Duodenal mucosa (tissue), 2 donors: ENCODE measurements around the gene SNX24.

Source experiments
- H3K27ac ChIP-seq: one replicate; pipeline ENCODE4 v1.7.0; 2013; ENCODE audit warnings: low read depth, low read length
- H3K27me3 ChIP-seq, 2 donors: one replicate each; pipeline ENCODE4 v1.7.0; 2013; ENCODE audit warnings: low read length in 2 of 2, control low read depth in 1 of 2; ENCODE audit not compliant: insufficient read depth in 2 of 2, control insufficient read depth in 1 of 2
- H3K36me3 ChIP-seq, 2 donors: one replicate each; pipeline ENCODE4 v1.7.0; 2013; ENCODE audit warnings: low read length in 2 of 2, control low read depth in 1 of 2; ENCODE audit not compliant: insufficient read depth in 2 of 2, control insufficient read depth in 1 of 2
- H3K4me1 ChIP-seq, 2 donors: one replicate each; pipeline ENCODE4 v1.7.0; 2013; ENCODE audit warnings: low read length in 2 of 2, control low read depth in 1 of 2; ENCODE audit not compliant: insufficient read depth in 2 of 2, control insufficient read depth in 1 of 2
- H3K4me3 ChIP-seq, 2 donors: one replicate each; pipeline ENCODE4 v1.7.0; 2013; ENCODE audit warnings: low read length in 2 of 2, low read depth in 1 of 2
- H3K9ac ChIP-seq, 2 donors: one replicate each; pipeline ENCODE4 v1.7.0; 2013; ENCODE audit warnings: low read length in 2 of 2, low read depth in 1 of 2
- H3K9me3 ChIP-seq, 2 donors: one replicate each; pipeline ENCODE4 v1.7.0; 2013; ENCODE audit warnings: low read length in 2 of 2, control low read depth in 1 of 2; ENCODE audit not compliant: control insufficient read depth in 1 of 2

Gene SNX24

GRCh38 chr5:122985006-122985700 lies 139.7 kb downstream of the SNX24 start:
- no peaks in the 10 kb centered on the region for H3K27me3 ChIP-seq
- no peak overlapping the region for H3K4me3 ChIP-seq
- H3K9ac ChIP-seq = no peak overlapping the region
- H3K9me3 ChIP-seq = no peaks in the 10 kb centered on the region
- no peaks in the 10 kb centered on the region for H3K36me3 ChIP-seq
- H3K27ac ChIP-seq = no peak overlapping the region
- H3K4me1 ChIP-seq = no peaks in the 10 kb centered on the region

- H3K4me1 ChIP-seq = no peaks in the 10 kb centered on the region
- no peak overlapping the region for H3K4me3 ChIP-seq
- H3K27me3 ChIP-seq = no peaks in the 10 kb centered on the region
- H3K9ac ChIP-seq = no peak overlapping the region
- H3K27ac ChIP-seq = no peak overlapping the region
- H3K9me3 ChIP-seq = no peaks in the 10 kb centered on the region
- H3K36me3 ChIP-seq = no peaks in the 10 kb centered on the region
Observed at GRCh38 chr5:122985954-122986721, 140.7 kb downstream of the SNX24 start.

- Histone ChIP-seq H3K36me3 (no peaks in the 10 kb centered on the region), H3K4me3 (no peak overlapping the region), H3K27ac (no peak overlapping the region), H3K27me3 (no peaks in the 10 kb centered on the region), H3K9me3 (no peaks in the 10 kb centered on the region), H3K4me1 (no peaks in the 10 kb centered on the region), H3K9ac (no peak overlapping the region)
Observed at GRCh38 chr5:122996091-122996490, 150.7 kb downstream of the SNX24 start.

GRCh38 chr5:122997294-122997693 lies 151.9 kb downstream of the SNX24 start:
- no peak overlapping the region for H3K4me3 ChIP-seq
- no peak overlapping the region for H3K9ac ChIP-seq
- H3K36me3 ChIP-seq = no peaks in the 10 kb centered on the region
- no peaks in the 10 kb centered on the region for H3K4me1 ChIP-seq
- no peaks in the 10 kb centered on the region for H3K27me3 ChIP-seq
- H3K27ac ChIP-seq = no peak overlapping the region
- no peaks in the 10 kb centered on the region for H3K9me3 ChIP-seq

GRCh38 chr5:122999947-123000563 lies 154.6 kb downstream of the SNX24 start:
- no peaks in the 10 kb centered on the region for H3K4me1 ChIP-seq
- H3K36me3 ChIP-seq = no peaks in the 10 kb centered on the region
- H3K27ac ChIP-seq = no peak overlapping the region
- no peaks in the 10 kb centered on the region for H3K9me3 ChIP-seq
- H3K9ac ChIP-seq = no peak overlapping the region
- H3K27me3 ChIP-seq = no peaks in the 10 kb centered on the region
- no peak overlapping the region for H3K4me3 ChIP-seq

- Histone ChIP-seq H3K9ac (no peak overlapping the region), H3K9me3 (no peaks in the 10 kb centered on the region), H3K27ac (no peak overlapping the region), H3K36me3 (no peaks in the 10 kb centered on the region), H3K27me3 (no peaks in the 10 kb centered on the region), H3K4me1 (no peaks in the 10 kb centered on the region), H3K4me3 (no peak overlapping the region)
Observed at GRCh38 chr5:123000731-123001130, 155.3 kb downstream of the SNX24 start.

GRCh38 chr5:123001808-123002207 lies 156.4 kb downstream of the SNX24 start:
- H3K36me3 ChIP-seq = no peaks in the 10 kb centered on the region
- no peaks in the 10 kb centered on the region for H3K27me3 ChIP-seq
- no peaks in the 10 kb centered on the region for H3K9me3 ChIP-seq
- no peak overlapping the region for H3K4me3 ChIP-seq
- H3K9ac ChIP-seq = no peak overlapping the region
- H3K4me1 ChIP-seq = no peaks in the 10 kb centered on the region
- H3K27ac ChIP-seq = no peak overlapping the region

GRCh38 chr5:123007182-123007581 lies 161.8 kb downstream of the SNX24 start:
- H3K9me3 ChIP-seq = no peaks in the 10 kb centered on the region
- no peak overlapping the region for H3K27ac ChIP-seq
- no peaks in the 10 kb centered on the region for H3K27me3 ChIP-seq
- H3K36me3 ChIP-seq = peaks cover 0 to 4% of the 10 kb centered on the region in 2 donors
- H3K4me3 ChIP-seq = no peak overlapping the region
- H3K4me1 ChIP-seq = no peaks in the 10 kb centered on the region
- H3K9ac ChIP-seq = no peak overlapping the region

- Histone ChIP-seq H3K9me3 (no peaks in the 10 kb centered on the region), H3K27me3 (no peaks in the 10 kb centered on the region), H3K36me3 (peaks cover 0 to 4% of the 10 kb centered on the region in 2 donors), H3K4me3 (no peak overlapping the region), H3K4me1 (no peaks in the 10 kb centered on the region), H3K9ac (no peak overlapping the region), H3K27ac (no peak overlapping the region)
Observed at GRCh38 chr5:123007754-123008153, 162.3 kb downstream of the SNX24 start.

- Histone ChIP-seq H3K36me3 (peaks cover 0 to 4% of the 10 kb centered on the region in 2 donors), H3K27ac (no peak overlapping the region), H3K27me3 (no peaks in the 10 kb centered on the region), H3K4me3 (no peak overlapping the region), H3K9me3 (no peaks in the 10 kb centered on the region), H3K9ac (no peak overlapping the region), H3K4me1 (no peaks in the 10 kb centered on the region)
Observed at GRCh38 chr5:123012321-123012720, 166.9 kb downstream of the SNX24 start.
